ENCODE results near the gene CLPSL2.

DNA sequence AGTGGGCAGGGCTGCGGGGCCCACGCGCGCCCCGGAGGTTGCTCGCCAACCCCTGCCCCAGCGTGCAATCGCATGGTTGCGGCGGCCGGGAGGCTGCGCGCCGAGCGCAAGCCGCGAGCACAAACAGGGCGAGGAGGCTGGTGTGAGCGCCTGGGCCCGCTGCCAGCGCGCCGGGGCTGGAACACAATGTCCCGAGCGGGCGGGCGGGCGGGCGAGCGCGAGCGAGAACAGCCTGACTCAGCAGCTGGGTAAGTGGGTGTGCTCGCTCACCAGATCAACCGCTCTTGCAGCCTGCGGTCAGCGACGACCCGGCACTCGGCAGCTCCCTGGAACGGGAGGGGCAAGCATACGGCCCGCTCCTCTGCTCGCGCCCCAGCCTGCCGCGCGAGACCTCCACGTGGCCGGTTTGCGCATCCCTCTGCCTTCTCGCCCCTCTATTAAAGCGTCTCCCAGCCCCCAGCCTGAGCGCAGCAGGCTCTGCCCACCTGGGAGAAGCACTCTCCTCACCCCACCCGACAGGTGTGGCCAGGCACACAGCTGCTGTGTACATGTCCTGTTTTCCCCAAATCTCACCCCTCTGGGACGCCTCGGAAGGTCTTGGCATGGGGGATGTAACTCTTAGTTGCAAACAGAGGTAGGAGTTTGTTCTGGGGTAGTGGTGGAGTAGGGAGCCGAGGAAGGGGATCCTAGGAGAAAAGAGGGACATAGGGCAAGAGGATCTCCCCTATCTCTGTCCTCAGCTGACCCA, 48.3 kb upstream of the CLPSL2 start:
- TF ChIP-seq CTCF (IDR thresholded peaks at IDR 0.05) (peak in 3 of 6 experiments; percentile 9 to 21 (median 21)), POLR2A (IDR thresholded peaks at IDR 0.05) (peak; percentile 61 to 83)

Data from adrenal gland (tissue), 5 donors.